ENCODE results near the gene UBL4A. TPM values are rescaled to one million over a fixed set of nuclear protein-coding genes. Genes with fewer than 3 reads are reported as not detected.

UBL4A gene
- total RNA-seq, 2 experiments from 2014 or later = 45.2 to 47.6 TPM

DNA sequence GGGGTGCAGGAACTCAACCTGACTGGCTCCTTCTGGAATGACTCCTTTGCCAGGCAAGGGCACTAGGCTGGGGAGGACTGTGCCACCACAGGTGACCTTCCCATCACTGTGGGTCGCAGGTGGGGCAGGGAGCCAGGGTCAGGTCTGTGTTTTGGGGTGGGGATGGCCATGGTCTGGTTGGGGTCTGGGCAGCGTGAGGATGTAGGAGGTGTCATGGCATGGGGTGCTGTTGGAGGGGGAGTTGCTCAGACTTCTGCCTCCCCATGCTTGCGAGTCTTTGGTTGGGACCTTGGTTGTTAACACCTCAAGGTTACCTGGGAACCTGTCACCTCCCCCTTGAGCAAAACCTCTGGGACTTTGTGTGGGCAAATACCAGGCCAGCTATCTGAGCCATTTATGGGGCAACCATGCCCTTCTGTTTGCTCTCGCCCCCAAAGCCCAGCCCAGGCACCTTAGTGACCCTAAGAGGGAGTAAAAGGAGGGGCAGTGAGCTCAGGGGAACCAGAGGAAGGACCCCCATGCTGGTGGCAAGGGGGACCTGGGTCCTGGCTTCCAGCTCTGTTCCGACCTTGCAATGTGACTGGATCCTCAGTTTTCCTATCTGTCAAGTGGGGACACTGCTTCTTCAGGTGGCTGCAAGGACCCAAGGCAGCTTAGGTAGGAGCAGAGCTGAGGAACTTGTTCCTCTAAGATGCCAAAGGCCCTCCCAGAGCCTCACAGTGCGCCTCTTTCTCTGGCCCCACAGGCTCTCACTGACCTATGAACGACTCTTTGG, 51.8 kb downstream of the UBL4A start:
- Mint-ChIP-seq H3K4me1 (peaks cover 21% of the 10 kb centered on the region), H3K36me3 (ENCODE audit: low read depth) (peaks cover 14% of the 10 kb centered on the region), H3K9me3 (ENCODE audit: low read depth) (no peaks in the 10 kb centered on the region), H3K27me3 (no peaks in the 10 kb centered on the region), H3K27ac (no peak overlapping the region), H3K4me3 (no peak overlapping the region)
- POLR2A ChIA-PET = interaction anchor here (0.6 kb wide), 1 partner anchor 11 kb away, joined by 3 read pairs; no protein-coding TSS in a partner anchor
- intact Hi-C loops (cut with DNase I, micrococcal nuclease) = no loop called here
- no peak for DNase-seq
- no peak for ATAC-seq
- CTCF ChIA-PET = no interaction called here

Small RNA genes lying within 50 kb of the gene (microRNA-seq; reads per million reads assigned to microRNA genes)
- gene MIR6858 (ENCODE audit: borderline replicate concordance) = 1.1 reads per million

Other genes with a start within 250 kb of the UBL4A start
- not detected for gene OPN1MW3, start 229.0 kb downstream of the UBL4A start, total RNA-seq
- gene TEX28, start 191.5 kb downstream of the UBL4A start, total RNA-seq = not detected
- gene TKTL1, start 190.8 kb downstream of the UBL4A start, total RNA-seq = under 1 TPM in 1 of 2 experiments, not detected in 1; 0.23 TPM
- gene FLNA, start 112.0 kb downstream of the UBL4A start, total RNA-seq = 1,000 to 10,000 TPM in 1 of 2 experiments, 100 to 1,000 TPM in 1; 891 to 1,083 TPM
- 10 to 100 TPM; 75.9 to 89.4 TPM for gene EMD, start 107.3 kb downstream of the UBL4A start, total RNA-seq
- gene RPL10, start 88.2 kb downstream of the UBL4A start, total RNA-seq = 1,000 to 10,000 TPM; 1,286 to 2,705 TPM
- 10 to 100 TPM; 12.6 to 13.4 TPM for gene DNASE1L1, start 77.4 kb downstream of the UBL4A start, total RNA-seq
- 10 to 100 TPM; 43.8 to 49.0 TPM for gene TAFAZZIN, start 75.1 kb downstream of the UBL4A start, total RNA-seq
- 10 to 100 TPM; 25.6 to 28.6 TPM for gene ATP6AP1, start 57.9 kb downstream of the UBL4A start, total RNA-seq
- gene GDI1, start 49.5 kb downstream of the UBL4A start, total RNA-seq = 100 to 1,000 TPM; 100 to 117 TPM
- 10 to 100 TPM; 40.9 to 50.0 TPM for gene FAM50A, start 42.5 kb downstream of the UBL4A start, total RNA-seq
- gene PLXNA3, start 28.3 kb downstream of the UBL4A start, total RNA-seq = 10 to 100 TPM; 23.2 to 25.3 TPM
- gene LAGE3, start 7.3 kb downstream of the UBL4A start, total RNA-seq = 10 to 100 TPM; 34.7 to 43.0 TPM
- 10 to 100 TPM; 10.4 to 11.3 TPM for gene SLC10A3, start 4.0 kb upstream of the UBL4A start, total RNA-seq
- gene FAM3A, start 29.6 kb upstream of the UBL4A start, total RNA-seq = 10 to 100 TPM; 27.6 to 30.5 TPM
- gene G6PD, start 60.2 kb upstream of the UBL4A start, total RNA-seq = 10 to 100 TPM; 63.1 to 72.5 TPM
- 10 to 100 TPM; 32.7 to 33.0 TPM for gene IKBKG, start 61.0 kb upstream of the UBL4A start, total RNA-seq
- gene CTAG1A, start 98.5 kb upstream of the UBL4A start, total RNA-seq = not detected
- not detected for gene CTAG1B, start 132.7 kb upstream of the UBL4A start, total RNA-seq
- not detected for gene CTAG2, start 167.0 kb upstream of the UBL4A start, total RNA-seq